Measurements from ENCODE around the gene JAK1. TPM values are rescaled to one million over a fixed set of nuclear protein-coding genes. Genes with fewer than 3 reads are reported as not detected.

The JAK1 gene
- total RNA-seq, 1 experiment from 2014 or later = 138 TPM

DNA sequence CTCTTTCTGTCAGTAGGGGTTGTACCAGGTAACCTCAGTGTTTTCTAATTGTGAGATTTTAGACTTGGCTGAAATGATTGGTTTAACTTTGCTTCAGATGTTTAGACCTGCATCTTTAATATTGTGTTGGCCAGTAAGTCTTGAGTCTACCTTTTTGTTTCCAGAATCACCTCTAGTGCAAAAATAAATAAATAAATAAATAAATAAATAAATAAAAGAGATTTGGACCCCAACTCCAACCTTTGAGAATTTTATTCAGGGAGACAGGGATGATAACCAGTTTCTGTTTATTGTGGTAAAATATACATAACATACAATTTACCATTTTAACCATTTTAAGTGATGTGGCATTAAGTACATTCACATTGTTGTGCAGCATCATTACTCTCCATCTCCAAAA is 157.0 kb downstream of the JAK1 start:
- in situ Hi-C loops (cut with HindIII; ENCODE audit: low pct_unique_long_range_greater_than_20kb, low sequenced_read_pairs) = loop anchor here (25.0 kb wide), 1 partner anchor 97 kb away; no protein-coding TSS in a partner anchor
- BruUV-seq (replicated peaks) = no TSS peak
- intact Hi-C loops (cut with micrococcal nuclease; ENCODE audit: unreplicated experiment) = no loop called here

DNA sequence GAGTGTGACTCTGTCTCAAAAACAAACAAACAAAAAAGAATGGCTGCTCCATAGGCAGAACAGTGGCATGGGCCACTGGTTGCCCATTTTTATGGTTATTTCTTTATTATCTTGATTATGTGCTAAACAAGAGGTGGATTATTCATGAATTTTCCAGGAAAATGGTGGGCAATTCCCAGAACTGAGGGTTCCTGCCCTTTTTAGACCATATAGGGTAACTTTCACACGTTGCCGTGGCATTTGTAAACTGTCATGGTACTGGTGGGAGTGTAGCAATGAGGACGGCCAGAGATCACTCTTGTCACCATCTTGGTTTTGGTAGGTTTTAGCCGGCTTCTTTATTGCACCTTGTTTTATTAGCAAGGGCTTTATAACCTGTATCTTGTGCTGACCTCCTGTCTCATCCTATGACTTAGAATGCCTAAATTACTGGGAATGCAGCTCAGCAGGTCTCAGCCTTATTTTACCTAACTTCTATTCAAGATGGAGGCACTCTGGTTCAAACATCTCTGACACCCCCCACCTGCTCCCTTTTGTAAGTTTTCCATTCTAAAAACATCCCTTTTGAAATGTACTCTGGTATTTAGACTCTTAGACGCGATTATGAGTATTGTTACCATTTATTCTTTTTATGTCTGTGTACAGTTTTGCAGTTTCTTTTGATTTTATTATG is 164.4 kb downstream of the JAK1 start:
- Histone ChIP-seq H3K4me3 (ENCODE audit: low read depth in 2 of 2, low read length in 2 of 2) (no peak overlapping the region), H3K9me3 (ENCODE audit: control insufficient read depth, insufficient read depth, low read depth, low read length) (no peaks in the 10 kb centered on the region), H3K27ac (ENCODE audit: low read length) (no peak overlapping the region), H3K27me3 (ENCODE audit: control insufficient read depth, insufficient read depth, low read length) (no peaks in the 10 kb centered on the region), H3K4me1 (ENCODE audit: control insufficient read depth, insufficient read depth, low read length) (no peaks in the 10 kb centered on the region), H3K36me3 (ENCODE audit: control insufficient read depth, insufficient read depth, low read length) (no peaks in the 10 kb centered on the region)
- intact Hi-C loops (cut with micrococcal nuclease; ENCODE audit: unreplicated experiment) = no loop called here
- ChIA-PET CTCF (no interaction called here), POLR2A (no interaction called here)
- in situ Hi-C loops (cut with HindIII; ENCODE audit: low pct_unique_long_range_greater_than_20kb, low sequenced_read_pairs) = loop anchor here (25.0 kb wide), 1 partner anchor 90 kb away; no protein-coding TSS in a partner anchor
- TF ChIP-seq, protein P1, sequence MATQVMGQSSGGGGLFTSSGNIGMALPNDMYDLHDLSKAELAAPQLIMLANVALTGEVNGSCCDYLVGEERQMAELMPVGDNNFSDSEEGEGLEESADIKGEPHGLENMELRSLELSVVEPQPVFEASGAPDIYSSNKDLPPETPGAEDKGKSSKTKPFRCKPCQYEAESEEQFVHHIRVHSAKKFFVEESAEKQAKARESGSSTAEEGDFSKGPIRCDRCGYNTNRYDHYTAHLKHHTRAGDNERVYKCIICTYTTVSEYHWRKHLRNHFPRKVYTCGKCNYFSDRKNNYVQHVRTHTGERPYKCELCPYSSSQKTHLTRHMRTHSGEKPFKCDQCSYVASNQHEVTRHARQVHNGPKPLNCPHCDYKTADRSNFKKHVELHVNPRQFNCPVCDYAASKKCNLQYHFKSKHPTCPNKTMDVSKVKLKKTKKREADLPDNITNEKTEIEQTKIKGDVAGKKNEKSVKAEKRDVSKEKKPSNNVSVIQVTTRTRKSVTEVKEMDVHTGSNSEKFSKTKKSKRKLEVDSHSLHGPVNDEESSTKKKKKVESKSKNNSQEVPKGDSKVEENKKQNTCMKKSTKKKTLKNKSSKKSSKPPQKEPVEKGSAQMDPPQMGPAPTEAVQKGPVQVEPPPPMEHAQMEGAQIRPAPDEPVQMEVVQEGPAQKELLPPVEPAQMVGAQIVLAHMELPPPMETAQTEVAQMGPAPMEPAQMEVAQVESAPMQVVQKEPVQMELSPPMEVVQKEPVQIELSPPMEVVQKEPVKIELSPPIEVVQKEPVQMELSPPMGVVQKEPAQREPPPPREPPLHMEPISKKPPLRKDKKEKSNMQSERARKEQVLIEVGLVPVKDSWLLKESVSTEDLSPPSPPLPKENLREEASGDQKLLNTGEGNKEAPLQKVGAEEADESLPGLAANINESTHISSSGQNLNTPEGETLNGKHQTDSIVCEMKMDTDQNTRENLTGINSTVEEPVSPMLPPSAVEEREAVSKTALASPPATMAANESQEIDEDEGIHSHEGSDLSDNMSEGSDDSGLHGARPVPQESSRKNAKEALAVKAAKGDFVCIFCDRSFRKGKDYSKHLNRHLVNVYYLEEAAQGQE (IDR thresholded peaks at IDR 0.05; ENCODE audit: insufficient read depth in 1 of 2, low read depth in 2 of 2, low read length in 1 of 2) = no peak
- TF ChIP-seq SIN3A (IDR thresholded peaks at IDR 0.05; ENCODE audit: borderline replicate concordance, insufficient read depth, low read depth, low read length) (no peak), TCF7L2 (IDR thresholded peaks at IDR 0.05; ENCODE audit: low read depth, low read length) (no peak), POLR2AphosphoS5 (IDR thresholded peaks at IDR 0.05; ENCODE audit: low read depth, low read length) (no peak)
- TF ChIP-seq, protein P2, sequence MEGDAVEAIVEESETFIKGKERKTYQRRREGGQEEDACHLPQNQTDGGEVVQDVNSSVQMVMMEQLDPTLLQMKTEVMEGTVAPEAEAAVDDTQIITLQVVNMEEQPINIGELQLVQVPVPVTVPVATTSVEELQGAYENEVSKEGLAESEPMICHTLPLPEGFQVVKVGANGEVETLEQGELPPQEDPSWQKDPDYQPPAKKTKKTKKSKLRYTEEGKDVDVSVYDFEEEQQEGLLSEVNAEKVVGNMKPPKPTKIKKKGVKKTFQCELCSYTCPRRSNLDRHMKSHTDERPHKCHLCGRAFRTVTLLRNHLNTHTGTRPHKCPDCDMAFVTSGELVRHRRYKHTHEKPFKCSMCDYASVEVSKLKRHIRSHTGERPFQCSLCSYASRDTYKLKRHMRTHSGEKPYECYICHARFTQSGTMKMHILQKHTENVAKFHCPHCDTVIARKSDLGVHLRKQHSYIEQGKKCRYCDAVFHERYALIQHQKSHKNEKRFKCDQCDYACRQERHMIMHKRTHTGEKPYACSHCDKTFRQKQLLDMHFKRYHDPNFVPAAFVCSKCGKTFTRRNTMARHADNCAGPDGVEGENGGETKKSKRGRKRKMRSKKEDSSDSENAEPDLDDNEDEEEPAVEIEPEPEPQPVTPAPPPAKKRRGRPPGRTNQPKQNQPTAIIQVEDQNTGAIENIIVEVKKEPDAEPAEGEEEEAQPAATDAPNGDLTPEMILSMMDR (IDR thresholded peaks at IDR 0.05) = no peak
- BruUV-seq (replicated peaks) = no TSS peak
- ATAC-seq (no peak), DNase-seq (ENCODE audit: low read depth, low spot score) (no peak)

More for the DNA sequence above, 157.0 kb downstream of the JAK1 start:
- no peak overlapping the region for H3K4me3 ChIP-seq (ENCODE audit: low read depth in 2 of 2, low read length in 2 of 2)
- no peaks in the 10 kb centered on the region for H3K27me3 ChIP-seq (ENCODE audit: control insufficient read depth, insufficient read depth, low read length)
- H3K36me3 ChIP-seq (ENCODE audit: control insufficient read depth, insufficient read depth, low read length) = no peaks in the 10 kb centered on the region
- no peak for TF ChIP-seq TCF7L2 (IDR thresholded peaks at IDR 0.05; ENCODE audit: low read depth, low read length)
- TF ChIP-seq, protein P2 (IDR thresholded peaks at IDR 0.05) = no peak
- no peak for TF ChIP-seq POLR2AphosphoS5 (IDR thresholded peaks at IDR 0.05; ENCODE audit: low read depth, low read length)
- no peak for TF ChIP-seq SIN3A (IDR thresholded peaks at IDR 0.05; ENCODE audit: borderline replicate concordance, insufficient read depth, low read depth, low read length)
- no peaks in the 10 kb centered on the region for H3K4me1 ChIP-seq (ENCODE audit: control insufficient read depth, insufficient read depth, low read length)
- POLR2A ChIA-PET = no interaction called here
- CTCF ChIA-PET = no interaction called here
- H3K27ac ChIP-seq (ENCODE audit: low read length) = no peak overlapping the region
- DNase-seq (ENCODE audit: low read depth, low spot score) (no peak), ATAC-seq (no peak)
- no peaks in the 10 kb centered on the region for H3K9me3 ChIP-seq (ENCODE audit: control insufficient read depth, insufficient read depth, low read depth, low read length)

Data from Panc1 (cell line).